Heart right ventricle (tissue), 16 donors: Measurements from ENCODE around the gene TSHZ1. TPM values are rescaled to one million over a fixed set of nuclear protein-coding genes. Genes with fewer than 3 reads are reported as not detected.

Experiments used
- ATAC-seq, 8 donors: fragments of 200-7000 bp; cut with Tn5 transposase; one replicate each; pipeline ENCODE4 v1.9.1; 2020; ENCODE audit warnings: mild to moderate bottlenecking in 8 of 8, moderate library complexity in 8 of 8, moderate number of reproducible peaks in 1 of 8
- DNase-seq, 2 donors: peaks; one replicate each; pipeline ENCODE4 v3.0.0-alpha.2; 2020
- H3K27ac ChIP-seq, 10 donors: fragments of 200-600 bp; sonication (generic) in 2 of 10; one replicate each; pipeline versions ENCODE4 v1.5.0 to v1.8.0; 2020 to 2022; ENCODE audit warnings: mild to moderate bottlenecking in 3 of 10
- H3K27me3 ChIP-seq, 7 donors: fragments of 200-600 bp; one replicate each; pipeline ENCODE4 v1.8.0; 2021 to 2022; ENCODE audit warnings: mild to moderate bottlenecking in 2 of 7
- H3K36me3 ChIP-seq, 9 donors: fragments of 200-600 bp; sonication (generic) in 1 of 9; one replicate each; pipeline versions ENCODE4 v1.5.0 to v1.8.0; 2020 to 2022; ENCODE audit warnings: mild to moderate bottlenecking in 2 of 9
- H3K4me1 ChIP-seq, 9 donors: fragments of 200-600 bp; sonication (generic) in 1 of 9; one replicate each; pipeline versions ENCODE4 v1.5.0 to v1.8.0; 2020 to 2022; ENCODE audit warnings: mild to moderate bottlenecking in 4 of 9
- H3K4me3 ChIP-seq, 10 donors: fragments of 200-600 bp; sonication (generic) in 2 of 10; one replicate each; pipeline versions ENCODE4 v1.5.0 to v1.8.0; 2020 to 2022; ENCODE audit warnings: mild to moderate bottlenecking in 7 of 10, moderate library complexity in 2 of 10
- H3K9me3 ChIP-seq, 11 donors: fragments of 200-600 bp in 10 of 11; sonication (generic) in 2 of 11; one replicate each; pipeline versions ENCODE4 v1.5.0 to v1.8.0; 2013 to 2022; ENCODE audit warnings: mild to moderate bottlenecking in 2 of 11, control low read depth in 1 of 11, moderate library complexity in 1 of 11
- WGBS, 2 donors: extraction: QIAGEN DNeasy Blood & Tissue Kit; methylation state at CpG; one replicate each; pipeline ENCODE4 v1.1.7; 2013; ENCODE audit warnings: inconsistent platforms in 1 of 2; 5-methylcytosine and 5-hydroxymethylcytosine counted together
- intact Hi-C, 10 donors: fragments of 100-400 bp; cut with DNase I; formaldehyde crosslinking; loops; one replicate each; pipeline versions ENCODE4 v1.11.1 to v1.14.2; 2022
- polyA plus RNA-seq, 2 donors: library from polyadenylated mRNA; stranded (reverse); fragments of 200-250 nt; gene quantifications; one replicate each; pipeline ENCODE4 v1.2.3, GENCODE V29; 2013
- total RNA-seq, 10 donors: library from RNA; stranded (reverse); fragmentation: NEBNext Ultra II Directional in 3 of 10; extraction: Animal tissue kit (Norgen Biotek cat#: 25700) in 3 of 10; gene quantifications; one replicate each; pipeline versions ENCODE4 v1.2.1 to v1.2.4, GENCODE V29; 2021 to 2023
- TF ChIP-seq, protein P1 (sequence below), 9 donors: fragments of 200-600 bp; sonication (generic) in 2 of 9; IDR thresholded peaks; one replicate each; pipeline versions ENCODE4 v1.5.0 to v1.8.0; 2021 to 2022; ENCODE audit warnings: antibody characterized with exemption in 9 of 9, mild to moderate bottlenecking in 5 of 9, moderate library complexity in 1 of 9
- donor health status: Arrhythmogenic right ventricular cardiomyopathy.
- donor health status: ischemic (EF 13 %, LVEDD 7.1; RV severe dilation, severe dysfunction).
- donor health status: healthy with polysubstance abuse.
- donor health status: DM: no; HTN: yes; CAD: no.
- donor health status: DM: no; HTN: no; CAD: no.
- donor health status: ischemic (EF 25% LVEDD 6.9; RV normal size, moderate dysfunction).
- donor health status: ischemic (EF 25% LVEDD 5.7; RV mildly dilated, moderate dysfunction).
- donor health status: healthy.
- donor health status: DM: yes; HTN: yes; CAD: no.
- donor health status: Ischemic cardiomyopathy.
- donor health status: ischemic (EF 35%, LVEDD 5.7; RV mildly dilated, moderate dysfunction).
- donor health status: nonischemic (EF 11% LVEDD 7.7; RV severe dilation, severe dysfunction).
- donor health status: DM: yes; HTN: yes; CAD: no.
- donor health status: PGD.
- donor health status: ischemic (EF 29% LVEDD 5.4; RV normal size, mild dysfunction).
- donor health status: nonischemic (EF 23%, LVEDD 6.1; RV moderate dilation, normal function).

The TSHZ1 gene
- total and polyA plus RNA-seq, 12 donors = 4.8 to 22.9 (median 17.6) TPM

- TF ChIP-seq, protein P1, sequence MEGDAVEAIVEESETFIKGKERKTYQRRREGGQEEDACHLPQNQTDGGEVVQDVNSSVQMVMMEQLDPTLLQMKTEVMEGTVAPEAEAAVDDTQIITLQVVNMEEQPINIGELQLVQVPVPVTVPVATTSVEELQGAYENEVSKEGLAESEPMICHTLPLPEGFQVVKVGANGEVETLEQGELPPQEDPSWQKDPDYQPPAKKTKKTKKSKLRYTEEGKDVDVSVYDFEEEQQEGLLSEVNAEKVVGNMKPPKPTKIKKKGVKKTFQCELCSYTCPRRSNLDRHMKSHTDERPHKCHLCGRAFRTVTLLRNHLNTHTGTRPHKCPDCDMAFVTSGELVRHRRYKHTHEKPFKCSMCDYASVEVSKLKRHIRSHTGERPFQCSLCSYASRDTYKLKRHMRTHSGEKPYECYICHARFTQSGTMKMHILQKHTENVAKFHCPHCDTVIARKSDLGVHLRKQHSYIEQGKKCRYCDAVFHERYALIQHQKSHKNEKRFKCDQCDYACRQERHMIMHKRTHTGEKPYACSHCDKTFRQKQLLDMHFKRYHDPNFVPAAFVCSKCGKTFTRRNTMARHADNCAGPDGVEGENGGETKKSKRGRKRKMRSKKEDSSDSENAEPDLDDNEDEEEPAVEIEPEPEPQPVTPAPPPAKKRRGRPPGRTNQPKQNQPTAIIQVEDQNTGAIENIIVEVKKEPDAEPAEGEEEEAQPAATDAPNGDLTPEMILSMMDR (IDR thresholded peaks at IDR 0.05) = no peak
- WGBS, 2 donors = 34 to 47% methylated on average over 5 of the region's 5 CpGs
- Histone ChIP-seq H3K9me3 (no peaks in the 10 kb centered on the region), H3K27ac (peak overlapping the region in 9 of 10 donors; percentile 50 to 95 (median 90)), H3K4me3 (peak overlapping the region in 7 of 10 donors; percentile 5 to 85 (median 81)), H3K36me3 (peaks cover 0 to 5% (median 0%) of the 10 kb centered on the region in 9 donors), H3K27me3 (no peaks in the 10 kb centered on the region), H3K4me1 (peaks cover 6 to 74% (median 68%) of the 10 kb centered on the region in 9 donors)
- intact Hi-C loops = loop anchor here in 6 of 10 donors (2.0 to 5.0 kb wide), 2 partner anchors 33 to 34 kb away; no protein-coding TSS in a partner anchor
- no peak for ATAC-seq
- no peak for DNase-seq
Observed at GRCh38 chr18:75213611-75214331, 3.2 kb downstream of the TSHZ1 start.

GRCh38 chr18:75214332-75214690 is 3.7 kb downstream of the TSHZ1 start:
- H3K4me1 ChIP-seq = peaks cover 6 to 80% (median 71%) of the 10 kb centered on the region in 9 donors

GRCh38 chr18:75214766-75215510 is 4.3 kb downstream of the TSHZ1 start:
- Histone ChIP-seq H3K4me1 (peaks cover 6 to 84% (median 77%) of the 10 kb centered on the region in 9 donors), H3K36me3 (peaks cover 0 to 5% (median 0%) of the 10 kb centered on the region in 9 donors), H3K9me3 (no peaks in the 10 kb centered on the region), H3K27me3 (no peaks in the 10 kb centered on the region), H3K27ac (peak overlapping the region in 7 of 10 donors; percentile 50 to 95 (median 93)), H3K4me3 (peak overlapping the region in 2 of 10 donors; percentile 0 to 84)
- 76 to 78% methylated on average over 12 of the region's 12 CpGs for WGBS, 2 donors
- DNase-seq (no peak), ATAC-seq (no peak)
- intact Hi-C loops = loop anchor here in 5 of 10 donors (5.0 kb wide), 1 partner anchor 32 kb away; no protein-coding TSS in a partner anchor
- TF ChIP-seq, protein P1 (IDR thresholded peaks at IDR 0.05) = no peak

More at GRCh38 chr18:75214332-75214690, 3.7 kb downstream of the TSHZ1 start:
- TF ChIP-seq, protein P1 (IDR thresholded peaks at IDR 0.05) = no peak
- H3K4me3 ChIP-seq = peak overlapping the region in 3 of 10 donors; percentile 10 to 85 (median 84)
- ATAC-seq (no peak), DNase-seq (no peak)
- peaks cover 0 to 5% (median 0%) of the 10 kb centered on the region in 9 donors for H3K36me3 ChIP-seq
- 61 to 66% methylated on average over 5 of the region's 5 CpGs for WGBS, 2 donors
- H3K9me3 ChIP-seq = no peaks in the 10 kb centered on the region
- H3K27ac ChIP-seq = peak overlapping the region in 9 of 10 donors; percentile 50 to 95 (median 90)
- intact Hi-C loops = loop anchor here in 5 of 10 donors (5.0 kb wide), 1 partner anchor 33 kb away; no protein-coding TSS in a partner anchor
- H3K27me3 ChIP-seq = no peaks in the 10 kb centered on the region

- Histone ChIP-seq H3K4me3 (no peak overlapping the region), H3K9me3 (no peaks in the 10 kb centered on the region), H3K27me3 (no peaks in the 10 kb centered on the region), H3K4me1 (peaks cover 6 to 86% (median 81%) of the 10 kb centered on the region in 9 donors), H3K27ac (peak overlapping the region in 5 of 10 donors; percentile 37 to 95 (median 70)), H3K36me3 (peaks cover 0 to 5% (median 0%) of the 10 kb centered on the region in 9 donors)
- intact Hi-C loops = no loop called here
- no peak for DNase-seq
- no peak for ATAC-seq
- 86 to 88% methylated on average over 4 of the region's 4 CpGs for WGBS, 2 donors
- TF ChIP-seq, protein P1 (IDR thresholded peaks at IDR 0.05) = no peak
Observed at GRCh38 chr18:75215663-75216062, 5.1 kb downstream of the TSHZ1 start.
